ENCODE results near the gene ACAD8.
A peak's percentile ranks its signal among the peaks of the same experiment; 100 is the strongest.
"Not testable (repeated sequence)": the region's sequence is repeated elsewhere in the genome, so short reads cannot be mapped to it uniquely, and the experiment has no call there.

Gene ACAD8

GRCh38 chr11:134236834-134237556, 16.4 kb upstream of the ACAD8 start:
- intact Hi-C loops (cut with DNase I) = no loop called here
- DNase-seq = no peak

- intact Hi-C loops (cut with DNase I) = no loop called here
- DNase-seq = no peak
Observed at GRCh38 chr11:134237557-134237922, 15.8 kb upstream of the ACAD8 start.

GRCh38 chr11:134238956-134239355, 14.4 kb upstream of the ACAD8 start:
- intact Hi-C loops (cut with DNase I) = no loop called here
- no peak for DNase-seq

- intact Hi-C loops (cut with DNase I) = no loop called here
- no peak for DNase-seq
Observed at GRCh38 chr11:134240592-134240991, 12.8 kb upstream of the ACAD8 start.

GRCh38 chr11:134242376-134242775, 11.0 kb upstream of the ACAD8 start:
- no peak for DNase-seq
- intact Hi-C loops (cut with DNase I) = no loop called here

- intact Hi-C loops (cut with DNase I) = no loop called here
- no peak for DNase-seq
Observed at GRCh38 chr11:134243913-134244312, 9.5 kb upstream of the ACAD8 start.

DNA sequence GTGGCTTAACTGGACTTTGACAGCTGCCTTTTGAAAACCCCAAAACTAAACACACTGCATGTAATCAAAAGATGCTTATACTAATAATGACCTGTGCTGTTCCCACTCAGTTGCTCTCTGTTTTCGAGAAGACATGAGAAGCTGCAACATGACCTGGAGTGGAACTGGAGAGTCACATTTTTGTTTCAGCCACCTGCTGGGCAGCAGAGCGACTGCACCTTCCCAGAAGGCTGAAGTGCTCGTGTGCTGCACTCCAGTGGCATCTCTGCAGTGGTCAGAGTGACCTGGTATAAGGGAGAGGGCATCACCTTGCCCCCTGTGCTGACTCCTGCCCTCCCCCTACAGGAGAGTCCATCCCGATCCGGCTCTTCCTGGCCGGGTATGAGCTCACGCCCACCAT, 8.8 kb upstream of the ACAD8 start:
- DNase-seq = no peak
- intact Hi-C loops (cut with DNase I) = no loop called here

GRCh38 chr11:134245434-134245833, 7.9 kb upstream of the ACAD8 start:
- intact Hi-C loops (cut with DNase I) = no loop called here
- peak in 1 of 10 donors; percentile 84 for DNase-seq

GRCh38 chr11:134246100-134246499, 7.3 kb upstream of the ACAD8 start:
- no peak for DNase-seq
- intact Hi-C loops (cut with DNase I) = no loop called here

GRCh38 chr11:134246678-134247077, 6.7 kb upstream of the ACAD8 start:
- intact Hi-C loops (cut with DNase I) = no loop called here
- no peak for DNase-seq

- intact Hi-C loops (cut with DNase I) = no loop called here
- no peak for DNase-seq
Observed at GRCh38 chr11:134248910-134249480, 4.4 kb upstream of the ACAD8 start.

GRCh38 chr11:134250246-134250645, 3.1 kb upstream of the ACAD8 start:
- no peak for DNase-seq
- intact Hi-C loops (cut with DNase I) = no loop called here

DNA sequence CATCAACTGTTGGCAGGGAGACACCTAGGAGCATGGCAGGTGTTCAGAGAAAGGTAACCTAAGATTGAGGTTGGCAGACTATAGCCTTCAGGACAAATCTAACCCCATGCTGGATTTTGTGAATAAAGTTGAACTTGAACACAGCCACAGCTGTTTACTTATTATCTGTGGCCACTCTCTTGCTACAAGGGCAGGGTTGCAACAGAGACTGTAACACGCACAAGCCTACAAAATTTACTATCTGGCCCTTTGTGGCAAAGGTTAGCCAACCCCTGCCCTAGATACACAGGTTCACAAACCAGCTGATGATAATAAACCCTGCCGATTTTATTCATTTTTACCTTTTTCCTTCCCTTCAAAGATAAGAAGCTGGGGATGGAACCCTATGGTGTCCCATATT, 2.7 kb upstream of the ACAD8 start:
- intact Hi-C loops (cut with DNase I) = no loop called here
- no peak for DNase-seq

DNA sequence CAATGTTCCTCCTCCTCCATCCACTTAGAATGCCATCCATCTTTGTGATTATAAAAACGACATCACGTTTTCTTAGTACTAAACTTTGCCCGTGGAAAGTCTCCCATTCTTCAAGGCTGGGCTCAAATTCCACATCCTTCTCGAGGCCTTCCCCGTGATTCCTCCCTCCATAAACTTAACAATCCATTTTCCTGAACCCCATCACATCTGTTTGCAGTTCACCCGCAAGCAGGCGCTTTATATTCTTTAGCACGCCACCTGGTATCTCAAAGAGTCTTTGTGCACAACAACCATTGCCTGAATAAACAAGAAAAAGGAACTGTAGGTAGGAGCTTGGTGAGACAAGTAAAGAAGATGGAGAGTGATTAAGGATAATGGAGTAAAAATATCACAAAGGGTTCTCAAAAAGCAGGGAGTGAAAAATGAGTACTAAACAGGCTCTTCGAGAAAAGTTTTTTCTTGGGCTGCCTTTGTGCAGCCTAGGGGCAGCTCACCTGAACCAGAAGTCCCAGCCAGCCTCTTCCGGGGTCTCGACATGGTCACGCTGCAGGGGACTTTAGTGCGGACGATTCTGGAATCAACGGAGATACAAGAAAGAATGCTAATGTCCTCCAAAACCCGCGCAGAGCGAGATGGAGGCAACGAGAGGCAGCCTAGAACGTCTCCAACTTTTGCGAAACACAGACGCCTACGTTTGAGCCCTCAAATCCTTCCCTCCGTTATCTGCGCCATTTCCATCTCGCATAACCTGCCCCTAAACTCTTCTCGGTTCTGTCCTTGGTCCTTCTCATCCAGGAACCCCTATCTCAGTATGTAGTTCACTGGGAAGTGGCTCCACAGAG, 801 bp upstream of the ACAD8 start:
- intact Hi-C loops (cut with DNase I) = loop anchor here (2.0 kb wide), 1 partner anchor 28 kb away; the partner anchor contains the start of gene VPS26B
- DNase-seq = peak in 2 of 10 donors; percentile 34 to 86

GRCh38 chr11:134254433-134255183, 1.2 kb downstream of the ACAD8 start:
- intact Hi-C loops (cut with DNase I) = no loop called here
- DNase-seq = no peak

- intact Hi-C loops (cut with DNase I); DNase-seq: not testable (repeated sequence)
Observed at GRCh38 chr11:134255184-134255561, 1.8 kb downstream of the ACAD8 start.

DNA sequence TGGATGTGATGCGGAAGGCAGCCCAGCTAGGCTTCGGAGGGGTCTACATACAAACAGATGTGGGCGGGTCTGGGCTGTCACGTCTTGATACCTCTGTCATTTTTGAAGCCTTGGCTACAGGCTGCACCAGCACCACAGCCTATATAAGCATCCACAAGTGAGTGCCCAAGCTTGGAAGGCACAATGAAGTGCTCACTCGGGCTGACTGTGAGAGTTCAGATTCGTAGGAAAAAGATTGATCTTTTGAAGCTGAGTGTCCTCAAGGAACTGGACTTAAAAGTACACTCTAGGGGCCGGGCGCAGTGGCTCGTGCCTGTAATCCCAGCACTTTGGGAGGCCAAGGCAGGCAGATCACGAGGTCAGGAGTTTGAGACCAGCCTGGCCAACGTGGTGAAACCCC, 3.7 kb downstream of the ACAD8 start:
- intact Hi-C loops (cut with DNase I) = no loop called here
- DNase-seq = no peak

DNA sequence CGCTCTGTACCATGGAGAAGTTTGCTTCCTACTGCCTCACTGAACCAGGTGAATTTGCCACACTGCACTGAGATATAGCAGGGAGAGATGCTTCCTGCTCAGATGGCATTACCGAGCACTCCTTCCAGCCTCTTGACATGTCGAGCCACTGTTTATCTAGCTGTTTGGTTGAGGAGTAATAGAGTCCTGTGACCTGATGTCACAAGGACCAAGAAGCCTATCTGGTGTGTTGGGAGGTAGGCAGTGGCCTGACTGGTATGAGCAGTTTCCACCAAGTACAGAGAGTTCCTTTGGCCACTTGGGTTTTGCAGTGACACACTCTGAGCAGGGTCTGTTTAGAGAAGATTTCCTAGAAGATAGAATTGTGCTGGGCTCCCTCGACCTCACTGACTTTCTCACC, 5.2 kb downstream of the ACAD8 start:
- intact Hi-C loops (cut with DNase I) = no loop called here
- no peak for DNase-seq

GRCh38 chr11:134260503-134260902, 7.1 kb downstream of the ACAD8 start:
- no peak for DNase-seq
- intact Hi-C loops (cut with DNase I) = no loop called here

DNA sequence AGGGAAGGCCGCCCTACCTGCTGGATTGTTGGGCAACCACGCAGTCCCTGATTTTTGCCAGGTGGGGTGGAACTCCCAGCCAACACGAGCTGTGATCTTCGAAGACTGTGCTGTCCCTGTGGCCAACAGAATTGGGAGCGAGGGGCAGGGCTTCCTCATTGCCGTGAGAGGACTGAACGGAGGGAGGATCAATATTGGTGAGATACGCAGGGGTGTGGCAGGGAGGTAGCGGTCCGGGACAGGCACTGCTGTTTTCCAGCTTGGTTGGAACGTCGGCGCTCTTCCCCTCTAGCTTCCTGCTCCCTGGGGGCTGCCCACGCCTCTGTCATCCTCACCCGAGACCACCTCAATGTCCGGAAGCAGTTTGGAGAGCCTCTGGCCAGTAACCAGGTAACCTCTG, 7.6 kb downstream of the ACAD8 start:
- intact Hi-C loops (cut with DNase I) = no loop called here
- DNase-seq = peak in 1 of 10 donors; percentile 69

Measured in posterior cingulate gyrus (tissue), 11 donors.